GM18526 (cell line): Measurements from ENCODE around the gene COL8A2.

Experiments used
- POLR2A ChIP-seq: IDR thresholded peaks from 3 replicates; pipeline ENCODE4 v1.6.1; 2011; ENCODE audit not compliant: insufficient read length; ENCODE audit errors: extremely low read depth

The COL8A2 gene

DNA sequence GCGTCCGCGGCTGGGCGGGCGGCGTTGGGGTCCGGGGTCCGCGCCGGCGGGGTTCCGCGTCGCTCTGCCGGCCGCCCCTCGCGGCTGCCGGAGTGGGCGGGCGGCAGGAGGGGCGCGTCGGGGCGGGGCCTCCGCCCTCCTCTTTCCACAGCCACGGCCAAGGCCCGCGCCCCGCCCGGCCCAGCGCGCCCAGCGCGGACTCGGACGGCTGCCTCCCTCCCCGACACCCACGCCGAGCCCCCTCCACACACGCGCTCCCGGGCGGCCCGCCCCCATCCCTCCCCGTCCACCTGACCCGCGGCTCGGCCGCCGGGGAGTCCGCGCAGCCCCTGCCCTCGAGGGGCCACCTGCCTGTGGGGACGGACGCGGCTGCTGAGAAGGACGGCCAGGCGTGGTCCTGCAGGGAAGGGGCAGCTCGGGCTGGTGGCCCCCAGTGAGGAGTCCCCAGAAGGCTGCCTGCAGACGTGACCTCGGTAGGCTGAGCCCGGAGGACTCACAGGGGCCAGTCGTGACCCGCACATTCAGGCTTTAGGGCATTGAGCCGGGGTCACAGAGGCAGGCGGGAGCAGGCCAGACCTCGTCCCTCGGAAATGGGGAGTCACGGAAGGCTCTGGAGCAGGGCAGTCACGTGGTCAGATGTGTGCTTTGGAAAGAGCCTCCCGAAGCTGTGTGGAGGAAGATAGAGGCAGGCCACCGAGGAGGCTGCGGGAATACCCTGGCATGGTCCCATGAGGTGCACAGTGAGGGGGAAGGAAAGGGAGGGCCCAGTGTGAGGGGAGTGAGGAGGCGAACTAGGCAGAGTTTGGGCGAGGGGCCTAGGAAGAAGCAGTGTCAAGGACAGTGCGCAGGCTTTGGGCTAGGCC is at the start of gene COL8A2:
Gene COL8A2 (minus strand): TSS at position 94 of the 863 bp plus-strand sequence. CDS start 24,980 bp downstream, outside the sequence.
- TF ChIP-seq POLR2A = no peak

DNA sequence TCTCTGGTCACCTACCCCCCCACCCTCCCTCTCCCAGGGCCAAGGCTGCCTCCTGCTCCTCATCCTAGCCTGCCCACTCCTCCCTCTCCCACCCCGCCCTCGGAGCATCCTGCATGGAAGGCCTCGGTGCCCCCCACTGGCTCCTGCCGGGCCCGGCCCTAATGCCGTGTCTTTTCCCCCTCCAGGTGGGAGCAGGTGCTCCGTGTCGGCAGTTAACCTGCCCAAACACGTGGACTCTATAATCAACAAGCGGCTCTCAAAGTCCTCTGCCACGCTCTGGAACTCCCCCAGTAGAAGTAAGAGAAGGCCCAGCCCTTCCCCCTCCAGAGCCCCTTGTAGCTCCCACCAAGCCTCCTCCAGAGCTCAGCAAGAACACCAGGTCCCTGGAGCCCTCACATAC is 49.7 kb upstream of the COL8A2 start:
- no peak for TF ChIP-seq POLR2A

DNA sequence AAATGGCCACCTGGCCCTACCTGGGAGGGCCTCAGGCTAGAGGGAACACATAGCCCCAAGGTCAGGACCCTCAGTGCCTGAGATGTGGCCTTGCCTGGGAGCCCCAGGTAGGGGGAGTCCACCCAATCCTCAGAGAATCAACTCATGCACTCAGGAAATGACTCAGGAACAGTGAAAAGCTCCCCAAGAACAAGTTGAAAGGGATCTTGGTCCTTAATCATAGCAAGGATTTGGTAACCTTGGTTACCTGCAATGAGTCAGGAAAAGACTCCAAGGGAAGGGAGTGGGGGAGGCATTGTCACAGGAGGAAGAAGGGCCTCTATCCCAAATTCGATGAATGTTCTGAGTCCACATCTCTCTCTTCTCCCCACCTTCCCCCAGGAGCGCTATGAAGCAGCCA is 48.0 kb upstream of the COL8A2 start:
- TF ChIP-seq POLR2A = no peak

DNA sequence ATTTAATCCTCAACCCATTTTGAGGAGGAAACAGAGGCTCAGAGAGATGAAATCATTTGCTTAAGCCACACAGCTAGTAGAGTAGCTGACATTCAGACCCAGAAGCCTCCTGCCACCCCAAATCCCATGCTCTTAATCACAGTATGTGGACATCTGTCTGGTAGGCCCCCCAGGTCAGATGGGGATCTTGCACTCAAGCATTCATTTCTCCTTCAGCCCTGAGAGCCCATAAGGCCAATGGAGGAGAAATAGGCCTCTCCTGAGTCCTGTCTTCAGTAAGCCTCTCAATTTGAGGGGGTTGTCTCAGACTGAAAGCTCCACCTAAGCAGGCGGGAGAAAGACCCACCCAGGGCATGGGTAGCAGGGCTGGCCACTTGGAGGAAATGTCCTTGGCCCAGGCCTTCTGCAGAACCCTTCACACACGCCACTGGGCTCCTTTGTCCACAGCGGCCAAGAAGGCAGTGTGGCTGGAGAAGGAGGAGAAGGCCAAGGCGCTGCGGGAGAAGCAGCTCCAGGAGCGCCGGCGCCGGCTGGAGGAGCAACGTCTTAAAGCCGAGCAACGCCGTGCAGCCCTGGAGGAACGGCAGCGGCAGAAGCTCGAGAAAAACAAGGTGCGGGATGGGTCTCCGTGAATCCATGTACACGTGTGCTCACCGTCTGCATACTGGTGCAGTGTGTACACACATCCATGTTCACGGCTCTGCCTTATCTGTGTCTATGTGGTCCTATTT is 47.2 kb upstream of the COL8A2 start:
- TF ChIP-seq POLR2A = no peak

DNA sequence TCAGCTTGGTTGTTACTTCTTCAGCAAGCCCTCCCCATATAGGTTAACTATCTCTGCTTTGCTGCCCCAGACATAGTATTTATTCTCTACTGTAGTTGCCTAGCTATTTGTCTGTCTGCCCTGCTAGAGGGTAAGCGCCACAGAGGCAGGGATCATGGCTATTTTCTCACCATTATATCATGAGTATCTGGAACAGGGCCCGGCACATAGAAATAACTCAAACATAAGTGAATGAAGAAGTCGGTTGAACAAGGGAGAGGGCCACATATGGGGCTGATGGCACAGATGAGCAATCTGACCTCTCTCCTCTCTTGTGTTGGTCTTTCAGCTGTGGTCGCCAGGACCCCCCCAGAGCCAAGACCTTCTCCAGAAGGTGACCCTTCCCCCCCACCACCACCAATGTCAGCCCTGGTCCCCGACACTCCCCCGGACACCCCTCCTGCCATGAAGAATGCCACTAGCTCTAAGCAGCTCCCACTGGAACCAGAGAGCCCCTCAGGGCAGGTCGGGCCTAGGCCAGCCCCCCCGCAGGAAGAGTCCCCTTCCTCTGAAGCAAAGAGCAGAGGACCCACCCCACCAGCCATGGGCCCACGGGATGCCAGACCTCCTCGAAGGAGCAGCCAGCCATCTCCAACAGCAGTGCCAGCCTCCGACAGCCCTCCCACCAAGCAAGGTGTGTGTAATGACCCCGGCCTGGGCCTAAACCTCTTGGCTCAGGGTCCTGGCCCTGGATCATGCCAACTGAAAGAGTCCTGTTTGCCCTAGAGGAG is 45.8 kb upstream of the COL8A2 start:
- TF ChIP-seq POLR2A = no peak

DNA sequence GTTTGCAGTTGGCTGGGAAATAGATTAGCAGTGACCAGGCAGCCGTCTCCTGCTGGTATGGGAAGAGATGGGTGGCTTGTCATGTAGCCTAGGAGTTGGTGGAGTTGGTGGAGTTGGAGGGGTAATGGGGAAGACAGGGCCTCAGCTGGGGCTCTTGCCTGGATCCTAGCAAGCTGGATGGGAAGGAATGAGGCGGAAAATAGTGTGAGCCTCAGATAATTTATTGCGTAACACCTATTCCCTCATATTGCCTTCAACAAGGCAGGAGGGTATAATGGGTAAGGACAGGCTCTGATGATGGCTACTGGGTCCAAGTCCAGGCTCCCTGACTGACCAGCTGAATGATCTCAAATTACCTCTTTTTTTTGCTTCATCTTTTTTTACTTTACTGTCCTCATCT is 43.5 kb upstream of the COL8A2 start:
- TF ChIP-seq POLR2A = no peak

DNA sequence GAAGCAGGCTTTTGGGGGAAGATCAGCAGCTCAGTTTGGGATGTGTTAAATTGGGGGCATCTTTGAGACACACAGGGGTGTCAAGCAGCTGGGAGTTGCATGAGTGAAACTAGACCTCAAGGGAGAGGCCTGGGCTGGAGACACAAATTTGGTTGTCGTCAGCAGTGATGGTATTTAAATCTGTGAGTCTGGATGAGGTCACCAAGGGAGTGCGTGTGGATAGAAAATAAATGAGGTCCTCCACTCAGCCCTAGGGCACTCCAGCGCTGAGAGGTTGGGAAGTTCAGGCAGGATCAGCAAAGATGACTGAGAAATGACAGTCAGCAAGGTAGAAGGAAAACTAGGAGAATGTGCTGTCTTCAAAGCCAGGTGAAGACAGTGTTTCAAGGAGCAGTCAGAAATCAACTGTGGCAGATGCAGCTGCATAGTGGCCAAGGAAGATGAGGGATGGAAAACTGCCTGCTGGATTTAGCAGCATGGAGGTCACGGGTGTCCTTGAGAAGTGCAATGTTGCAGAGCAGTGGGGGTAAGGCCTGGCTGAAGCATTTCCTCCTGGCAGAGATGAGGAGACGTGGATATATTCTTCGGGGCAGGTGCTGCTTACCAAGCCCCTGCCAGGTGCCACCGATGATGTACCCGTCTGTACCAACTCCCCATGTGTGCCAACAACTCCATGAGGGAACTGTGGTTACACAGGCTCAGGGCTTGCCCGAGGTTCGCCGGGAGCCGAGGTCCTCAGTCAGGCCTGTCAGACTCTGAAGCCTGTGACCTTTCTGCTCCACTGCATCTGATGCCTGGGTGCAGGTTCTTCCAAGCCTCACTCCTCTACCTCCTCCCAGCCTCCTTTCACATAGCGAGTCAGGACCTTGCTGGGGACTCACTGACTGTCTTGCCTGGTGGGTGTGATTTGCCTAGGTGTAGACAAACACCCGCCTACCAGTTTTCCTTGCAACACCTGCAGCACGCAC is 42.2 kb upstream of the COL8A2 start:
- no peak for TF ChIP-seq POLR2A

DNA sequence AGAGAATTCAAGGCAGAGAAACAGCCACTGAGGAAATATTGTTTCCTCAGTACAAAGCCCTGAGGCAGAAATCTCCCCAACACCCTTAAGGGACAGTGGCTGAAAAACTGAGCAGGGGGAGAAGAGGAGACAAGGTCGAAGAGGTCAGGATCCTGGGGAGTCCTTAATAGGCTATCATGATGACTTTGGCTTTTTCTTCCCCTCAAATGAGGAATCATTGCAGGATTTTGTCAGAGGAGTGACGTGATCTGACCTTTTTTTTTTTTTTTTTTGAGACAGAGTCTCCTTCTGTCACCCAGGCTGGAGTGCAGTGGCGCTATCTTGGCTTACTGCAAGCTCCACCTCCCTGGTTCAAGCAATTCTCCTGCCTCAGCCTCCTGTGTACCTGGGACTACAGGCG is 41.1 kb upstream of the COL8A2 start:
- TF ChIP-seq POLR2A = no peak

DNA sequence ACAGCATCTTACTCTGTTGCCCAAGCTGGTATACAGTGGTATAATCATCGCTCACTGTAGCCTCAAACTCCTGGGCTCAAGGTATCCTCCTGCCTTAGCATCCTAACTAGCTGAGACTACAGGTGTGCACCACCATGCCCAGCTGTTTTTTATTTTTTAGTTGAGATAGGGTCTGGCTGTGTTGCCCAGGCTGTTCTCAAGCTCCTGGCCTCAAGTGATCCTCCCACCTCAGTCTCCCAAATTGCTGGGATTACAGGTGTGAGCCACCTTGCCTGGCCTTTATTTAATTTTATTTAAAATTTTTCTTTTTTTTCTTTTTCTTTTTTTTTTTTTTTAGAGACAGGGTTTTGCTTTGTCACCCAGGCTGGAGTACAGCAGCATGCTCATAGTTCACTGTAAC is 40.1 kb upstream of the COL8A2 start:
- no peak for TF ChIP-seq POLR2A

DNA sequence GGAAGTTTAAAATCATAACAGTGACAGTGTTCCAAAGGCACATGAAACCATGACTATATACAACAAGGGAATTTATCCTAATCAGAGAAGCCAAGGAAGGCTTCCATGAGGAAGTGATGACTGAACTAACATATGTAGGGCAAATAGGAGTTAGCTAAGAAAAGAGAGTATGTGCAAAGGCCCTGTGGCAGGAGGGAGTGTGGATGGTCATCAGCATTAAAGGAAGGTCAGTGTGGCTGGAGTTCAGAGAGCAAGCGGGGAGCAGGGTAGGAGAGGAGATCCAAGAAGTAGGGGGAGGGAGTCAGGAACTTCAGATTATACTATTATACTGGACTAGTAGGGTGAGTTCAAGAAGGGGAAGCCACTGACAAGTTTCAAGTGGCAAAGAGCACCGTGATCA is 39.3 kb upstream of the COL8A2 start:
- TF ChIP-seq POLR2A = no peak

DNA sequence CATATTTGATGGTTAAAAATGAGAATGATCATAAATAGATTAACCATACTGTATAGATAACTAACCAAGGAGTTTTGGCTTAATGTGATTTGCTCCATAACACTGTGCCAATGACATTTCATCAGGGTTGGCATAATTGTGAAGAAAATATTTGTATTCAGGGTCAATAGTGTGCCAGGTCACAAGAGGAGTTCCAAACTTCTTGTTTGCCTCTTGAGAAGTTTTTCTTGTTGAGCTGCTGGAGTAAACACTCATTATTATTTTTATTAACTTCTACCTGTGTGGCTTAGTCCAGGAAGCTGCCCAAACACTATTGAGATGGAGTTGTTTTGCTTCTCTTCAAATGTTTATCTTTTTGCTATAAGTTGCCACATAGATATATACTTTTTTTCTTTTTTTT is 38.4 kb upstream of the COL8A2 start:
- no peak for TF ChIP-seq POLR2A

DNA sequence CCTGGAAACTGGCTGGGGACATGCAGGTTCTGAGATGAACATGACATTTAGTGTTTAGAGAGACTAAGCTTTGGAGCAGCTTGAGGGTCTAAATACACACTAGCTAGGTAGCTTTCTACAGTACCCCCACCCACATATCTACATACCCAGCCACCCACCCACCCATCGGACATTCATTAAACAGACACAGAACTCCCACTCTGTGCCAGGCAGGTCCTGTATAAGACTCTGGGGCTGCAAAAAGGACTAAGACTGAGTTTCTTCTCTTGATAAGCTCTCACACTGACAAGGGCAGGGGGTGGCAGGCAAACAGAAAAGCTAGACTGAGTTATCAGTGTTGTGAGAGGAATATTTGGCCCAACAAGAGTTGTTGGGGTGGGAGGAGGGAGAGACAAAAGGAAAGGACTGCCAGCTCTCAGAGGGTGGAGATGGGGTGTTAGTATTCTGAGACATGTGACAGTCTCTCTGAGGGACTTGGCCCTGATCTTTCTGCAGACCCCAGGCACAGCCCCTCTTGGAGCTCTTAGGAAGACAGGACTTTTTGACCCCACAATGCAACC is 37.7 kb upstream of the COL8A2 start:
- no peak for TF ChIP-seq POLR2A

DNA sequence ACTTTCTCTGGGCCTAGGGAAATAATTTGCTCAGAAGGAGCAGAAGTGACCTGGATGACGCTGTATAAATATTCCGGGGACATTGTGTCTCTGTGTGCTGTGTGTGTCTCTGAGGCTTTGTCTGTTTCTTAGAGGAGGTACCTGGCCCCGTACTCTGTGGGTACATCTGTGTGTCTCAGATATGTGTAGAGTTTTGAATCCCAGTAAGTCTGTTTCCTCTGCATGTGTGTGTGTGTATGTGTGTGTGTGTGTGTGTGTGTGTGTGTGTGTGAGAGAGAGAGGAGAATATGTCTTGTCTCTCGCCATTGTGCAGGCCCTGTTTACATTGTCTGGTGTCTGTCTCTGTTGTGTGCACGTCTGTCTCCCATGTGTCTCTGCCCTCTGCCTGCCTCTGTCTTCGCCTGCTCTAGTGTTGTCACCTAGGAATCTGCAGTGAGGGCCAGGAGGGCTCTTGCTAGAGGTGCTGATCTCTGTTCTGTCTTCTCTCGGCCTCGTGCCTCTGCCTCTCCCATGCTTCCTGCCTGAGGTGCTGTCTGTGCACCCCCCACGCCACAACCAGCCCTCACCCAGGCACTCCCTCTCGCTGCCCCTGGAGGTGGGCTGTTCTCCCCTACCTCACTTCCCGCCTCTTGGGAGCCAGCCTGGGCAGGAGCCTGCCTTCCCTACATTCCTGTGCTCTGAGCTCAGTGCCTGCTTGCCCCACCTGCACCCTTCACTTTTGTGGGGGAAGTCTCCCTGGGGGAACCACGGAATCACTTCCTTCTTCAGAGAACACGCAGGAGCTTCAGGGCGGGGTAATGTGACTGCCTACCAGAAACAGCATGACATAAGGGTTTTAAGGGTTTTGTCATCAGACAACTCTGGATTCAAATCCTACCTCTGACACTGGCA is 36.9 kb upstream of the COL8A2 start:
- no peak for TF ChIP-seq POLR2A

DNA sequence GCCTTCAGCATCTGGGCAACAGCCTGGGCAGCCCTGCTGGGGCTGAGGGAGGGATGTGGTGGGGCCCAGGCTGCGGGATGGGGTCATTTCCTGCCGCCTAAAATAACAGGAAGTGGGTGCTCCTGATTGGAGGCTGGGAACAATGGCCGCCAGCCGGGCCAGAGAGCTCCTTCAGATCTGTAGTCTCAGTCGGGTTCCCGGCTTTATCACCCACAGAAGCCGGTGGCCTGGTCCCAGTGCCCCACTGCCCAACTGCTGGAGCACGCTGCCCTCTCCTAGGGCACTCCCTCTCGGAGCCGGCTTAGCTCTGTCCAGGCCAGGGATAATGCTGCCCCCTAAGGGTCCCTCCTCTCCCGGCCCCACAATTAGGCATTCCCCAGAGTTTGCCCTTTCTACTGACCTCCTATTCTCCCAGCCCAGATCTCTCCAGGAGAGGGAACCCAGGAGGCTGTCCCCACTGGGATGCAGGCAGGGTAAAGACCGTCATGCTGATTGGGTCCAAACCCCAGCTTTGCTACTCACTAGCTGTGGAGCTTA is 36.0 kb upstream of the COL8A2 start:
- TF ChIP-seq POLR2A = peak; percentile 60
